DND-41 (cell line): Measurements from ENCODE around the gene TRPC4.

Experiments
- ATAC-seq: fragments of 200-7000 bp; cut with Tn5 transposase; 3 replicates; pipeline ENCODE4 v1.9.1; 2021; ENCODE audit warnings: low read depth; ENCODE audit not compliant: insufficient read depth
- DNase-seq: peaks from one replicate; pipeline ENCODE4 v3.0.0-alpha.2; 2020
- H2AFZ ChIP-seq: 2 replicates; pipeline ENCODE4 v1.6.0; 2012; ENCODE audit warnings: low read depth, low read length
- H3K27ac ChIP-seq: 2 replicates; pipeline ENCODE4 v1.5.1; 2012; ENCODE audit warnings: low read length, inconsistent platforms
- H3K27me3 ChIP-seq: fragments of 200-600 bp; sonication (generic); 2 replicates; pipeline ENCODE4 v1.6.0; 2012; ENCODE audit warnings: low read length, mild to moderate bottlenecking, inconsistent platforms; ENCODE audit not compliant: insufficient read depth, poor library complexity
- H3K36me3 ChIP-seq: 2 replicates; pipeline ENCODE4 v1.5.1; 2012; ENCODE audit warnings: low read length, inconsistent platforms; ENCODE audit not compliant: insufficient read depth
- H3K4me1 ChIP-seq: 2 replicates; pipeline ENCODE4 v1.5.1; 2012; ENCODE audit warnings: mild to moderate bottlenecking, low read length; ENCODE audit not compliant: insufficient read depth
- H3K4me2 ChIP-seq: 2 replicates; pipeline ENCODE4 v1.6.0; 2012; ENCODE audit warnings: mild to moderate bottlenecking, moderate library complexity, low read length, inconsistent platforms; ENCODE audit not compliant: insufficient read depth
- H3K4me3 ChIP-seq, 2 experiments: fragments of 200-600 bp in 1 of 2; shearing (Covaris generic) in 1 of 2; 2 replicates each; pipeline ENCODE4 v1.5.1; 2012 to 2016; ENCODE audit warnings: inconsistent platforms in 2 of 2, low read length in 2 of 2, mild to moderate bottlenecking in 2 of 2, low read depth in 1 of 2, moderate library complexity in 1 of 2
- H3K79me2 ChIP-seq: 2 replicates; pipeline ENCODE4 v1.6.0; 2012; ENCODE audit warnings: low read length, inconsistent platforms; ENCODE audit not compliant: insufficient read depth
- H3K9ac ChIP-seq: 2 replicates; pipeline ENCODE4 v1.6.0; 2012; ENCODE audit warnings: low read depth, mild to moderate bottlenecking, inconsistent platforms, low read length, moderate library complexity
- H3K9me3 ChIP-seq: 2 replicates; pipeline ENCODE4 v1.5.1; 2012; ENCODE audit warnings: low read length, moderate library complexity, mild to moderate bottlenecking, inconsistent platforms; ENCODE audit not compliant: insufficient read depth, severe bottlenecking
- H4K20me1 ChIP-seq: 2 replicates; pipeline ENCODE4 v1.6.0; 2012; ENCODE audit warnings: low read length; ENCODE audit not compliant: insufficient read depth
- EZH2 ChIP-seq: IDR thresholded peaks from 3 replicates; pipeline ENCODE4 v1.6.1; 2012; ENCODE audit warnings: borderline replicate concordance, low read depth, mild to moderate bottlenecking, moderate library complexity, low read length, inconsistent platforms; ENCODE audit not compliant: severe bottlenecking
- TF ChIP-seq, protein P1 (sequence below): IDR thresholded peaks from 2 replicates; pipeline ENCODE4 v1.5.1; 2012; ENCODE audit warnings: borderline replicate concordance, low read length, moderate library complexity, mild to moderate bottlenecking; ENCODE audit not compliant: poor library complexity, severe bottlenecking; ENCODE audit errors: extremely low read depth

The TRPC4 gene

DNA sequence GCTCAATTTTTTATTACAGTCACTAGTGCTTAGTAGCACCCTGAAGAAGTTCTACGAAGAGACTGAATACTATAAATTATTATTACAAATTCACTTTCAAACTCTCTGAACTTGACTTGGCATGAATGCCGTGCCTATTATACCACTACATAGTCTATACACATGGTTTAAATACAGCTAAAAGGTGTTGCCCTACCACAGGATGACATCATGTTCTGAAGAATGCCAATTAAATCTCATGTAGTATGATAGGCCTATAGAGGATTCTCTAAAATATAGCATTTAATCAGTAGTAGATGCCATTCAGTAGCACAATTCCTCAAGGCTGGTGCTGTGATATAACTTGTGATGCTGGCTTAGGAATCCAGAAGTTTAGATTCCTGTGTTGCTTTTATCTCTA lies 254.3 kb downstream of the TRPC4 start:
- no peak for TF ChIP-seq EZH2
- TF ChIP-seq, protein P1, sequence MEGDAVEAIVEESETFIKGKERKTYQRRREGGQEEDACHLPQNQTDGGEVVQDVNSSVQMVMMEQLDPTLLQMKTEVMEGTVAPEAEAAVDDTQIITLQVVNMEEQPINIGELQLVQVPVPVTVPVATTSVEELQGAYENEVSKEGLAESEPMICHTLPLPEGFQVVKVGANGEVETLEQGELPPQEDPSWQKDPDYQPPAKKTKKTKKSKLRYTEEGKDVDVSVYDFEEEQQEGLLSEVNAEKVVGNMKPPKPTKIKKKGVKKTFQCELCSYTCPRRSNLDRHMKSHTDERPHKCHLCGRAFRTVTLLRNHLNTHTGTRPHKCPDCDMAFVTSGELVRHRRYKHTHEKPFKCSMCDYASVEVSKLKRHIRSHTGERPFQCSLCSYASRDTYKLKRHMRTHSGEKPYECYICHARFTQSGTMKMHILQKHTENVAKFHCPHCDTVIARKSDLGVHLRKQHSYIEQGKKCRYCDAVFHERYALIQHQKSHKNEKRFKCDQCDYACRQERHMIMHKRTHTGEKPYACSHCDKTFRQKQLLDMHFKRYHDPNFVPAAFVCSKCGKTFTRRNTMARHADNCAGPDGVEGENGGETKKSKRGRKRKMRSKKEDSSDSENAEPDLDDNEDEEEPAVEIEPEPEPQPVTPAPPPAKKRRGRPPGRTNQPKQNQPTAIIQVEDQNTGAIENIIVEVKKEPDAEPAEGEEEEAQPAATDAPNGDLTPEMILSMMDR: no peak
- ATAC-seq (no peak), DNase-seq (no peak)
- Histone ChIP-seq H2AFZ (no peak overlapping the region), H3K27me3 (no peaks in the 10 kb centered on the region), H3K36me3 (no peaks in the 10 kb centered on the region), H3K79me2 (no peaks in the 10 kb centered on the region), H3K4me3 (no peak overlapping the region), H3K27ac (no peak overlapping the region), H3K4me2 (no peak overlapping the region), H3K4me1 (no peaks in the 10 kb centered on the region), H4K20me1 (no peaks in the 10 kb centered on the region), H3K9me3 (no peaks in the 10 kb centered on the region), H3K9ac (no peak overlapping the region)

GRCh38 chr13:37613638-37614037 lies 255.9 kb downstream of the TRPC4 start:
- TF ChIP-seq, protein P1: no peak
- TF ChIP-seq EZH2: no peak
- Histone ChIP-seq H3K27ac (no peak overlapping the region), H3K9me3 (no peaks in the 10 kb centered on the region), H3K4me3 (no peak overlapping the region), H3K4me2 (no peak overlapping the region), H2AFZ (no peak overlapping the region), H3K9ac (no peak overlapping the region), H3K27me3 (no peaks in the 10 kb centered on the region), H4K20me1 (no peaks in the 10 kb centered on the region), H3K79me2 (no peaks in the 10 kb centered on the region), H3K36me3 (no peaks in the 10 kb centered on the region), H3K4me1 (no peaks in the 10 kb centered on the region)
- no peak for ATAC-seq
- DNase-seq: no peak

GRCh38 chr13:37613236-37613635 lies 256.3 kb downstream of the TRPC4 start:
- Histone ChIP-seq H3K9ac (no peak overlapping the region), H3K9me3 (no peaks in the 10 kb centered on the region), H4K20me1 (no peaks in the 10 kb centered on the region), H3K4me2 (no peak overlapping the region), H3K79me2 (no peaks in the 10 kb centered on the region), H3K4me1 (no peaks in the 10 kb centered on the region), H2AFZ (no peak overlapping the region), H3K4me3 (no peak overlapping the region), H3K27ac (no peak overlapping the region), H3K27me3 (no peaks in the 10 kb centered on the region), H3K36me3 (no peaks in the 10 kb centered on the region)
- no peak for DNase-seq
- TF ChIP-seq, protein P1: no peak
- TF ChIP-seq EZH2: no peak
- no peak for ATAC-seq
